ENCODE measurements around the gene KIF1C.
"Not testable (repeated sequence)": the region's sequence is repeated elsewhere in the genome, so short reads cannot be mapped to it uniquely, and the experiment has no call there.

GRCh38 chr17:5075472-5075871, 77.7 kb downstream of the KIF1C start:
- TF ChIP-seq CTCF, POLR2A (IDR thresholded peaks at IDR 0.05): not testable (repeated sequence)

Measured in right lobe of liver (tissue), 4 donors.